ENCODE measurements around the gene RBMS3.
"Not testable (repeated sequence)": the region's sequence is repeated elsewhere in the genome, so short reads cannot be mapped to it uniquely, and the experiment has no call there.

Gene RBMS3

GRCh38 chr3:29345516-29346300, 64.8 kb downstream of the RBMS3 start:
- H3K27ac ChIP-seq (ENCODE audit: low read length): no peak overlapping the region
- H3K9me3 ChIP-seq (ENCODE audit: control insufficient read depth in 1 of 2, low read length in 2 of 2): no peaks in the 10 kb centered on the region
- H3K4me3 ChIP-seq (ENCODE audit: low read depth in 1 of 2, low read length in 2 of 2): no peak overlapping the region
- no peaks in the 10 kb centered on the region for H3K27me3 ChIP-seq (ENCODE audit: low read depth, low read length)
- H3K36me3 ChIP-seq (ENCODE audit: control insufficient read depth in 1 of 2, insufficient read depth in 2 of 2, low read length in 2 of 2): no peaks in the 10 kb centered on the region
- peaks cover 0 to 6% of the 10 kb centered on the region in 2 donors for H3K4me1 ChIP-seq (ENCODE audit: control insufficient read depth in 1 of 2, insufficient read depth in 2 of 2, low read length in 2 of 2)

GRCh38 chr3:29346828-29347227, 66.0 kb downstream of the RBMS3 start:
- H3K27me3 ChIP-seq (ENCODE audit: low read depth, low read length): no peaks in the 10 kb centered on the region
- H3K27ac ChIP-seq (ENCODE audit: low read length): no peak overlapping the region
- H3K9me3 ChIP-seq (ENCODE audit: control insufficient read depth in 1 of 2, low read length in 2 of 2): no peaks in the 10 kb centered on the region
- no peak overlapping the region for H3K4me3 ChIP-seq (ENCODE audit: low read depth in 1 of 2, low read length in 2 of 2)
- no peaks in the 10 kb centered on the region for H3K36me3 ChIP-seq (ENCODE audit: control insufficient read depth in 1 of 2, insufficient read depth in 2 of 2, low read length in 2 of 2)
- H3K4me1 ChIP-seq (ENCODE audit: control insufficient read depth in 1 of 2, insufficient read depth in 2 of 2, low read length in 2 of 2): peaks cover 0 to 6% of the 10 kb centered on the region in 2 donors

- Histone ChIP-seq H3K9me3 (ENCODE audit: control insufficient read depth in 1 of 2, low read length in 2 of 2) (no peaks in the 10 kb centered on the region), H3K36me3 (ENCODE audit: control insufficient read depth in 1 of 2, insufficient read depth in 2 of 2, low read length in 2 of 2) (no peaks in the 10 kb centered on the region), H3K4me3 (ENCODE audit: low read depth in 1 of 2, low read length in 2 of 2) (no peak overlapping the region), H3K27me3 (ENCODE audit: low read depth, low read length) (no peaks in the 10 kb centered on the region), H3K27ac (ENCODE audit: low read length) (no peak overlapping the region), H3K4me1 (ENCODE audit: control insufficient read depth in 1 of 2, insufficient read depth in 2 of 2, low read length in 2 of 2) (peaks cover 0 to 6% of the 10 kb centered on the region in 2 donors)
Observed at GRCh38 chr3:29347412-29347811, 66.5 kb downstream of the RBMS3 start.

GRCh38 chr3:29348316-29348715, 67.4 kb downstream of the RBMS3 start:
- H3K4me3 ChIP-seq (ENCODE audit: low read depth in 1 of 2, low read length in 2 of 2): no peak overlapping the region

GRCh38 chr3:29349049-29349448, 68.2 kb downstream of the RBMS3 start:
- Histone ChIP-seq H3K9me3 (ENCODE audit: control insufficient read depth in 1 of 2, low read length in 2 of 2) (no peaks in the 10 kb centered on the region), H3K36me3 (ENCODE audit: control insufficient read depth in 1 of 2, insufficient read depth in 2 of 2, low read length in 2 of 2) (no peaks in the 10 kb centered on the region), H3K4me1 (ENCODE audit: control insufficient read depth in 1 of 2, insufficient read depth in 2 of 2, low read length in 2 of 2) (peaks cover 0 to 6% of the 10 kb centered on the region in 2 donors), H3K4me3 (ENCODE audit: low read depth in 1 of 2, low read length in 2 of 2) (no peak overlapping the region), H3K27ac (ENCODE audit: low read length) (no peak overlapping the region), H3K27me3 (ENCODE audit: low read depth, low read length) (no peaks in the 10 kb centered on the region)

More at GRCh38 chr3:29348316-29348715, 67.4 kb downstream of the RBMS3 start:
- Histone ChIP-seq H3K4me1 (ENCODE audit: control insufficient read depth in 1 of 2, insufficient read depth in 2 of 2, low read length in 2 of 2) (peaks cover 0 to 6% of the 10 kb centered on the region in 2 donors), H3K27me3 (ENCODE audit: low read depth, low read length) (no peaks in the 10 kb centered on the region), H3K27ac (ENCODE audit: low read length) (no peak overlapping the region), H3K36me3 (ENCODE audit: control insufficient read depth in 1 of 2, insufficient read depth in 2 of 2, low read length in 2 of 2) (no peaks in the 10 kb centered on the region), H3K9me3 (ENCODE audit: control insufficient read depth in 1 of 2, low read length in 2 of 2) (no peaks in the 10 kb centered on the region)

GRCh38 chr3:29353807-29354206, 72.9 kb downstream of the RBMS3 start:
- peaks cover 0 to 10% of the 10 kb centered on the region in 2 donors for H3K4me1 ChIP-seq (ENCODE audit: control insufficient read depth in 1 of 2, insufficient read depth in 2 of 2, low read length in 2 of 2)
- H3K27me3 ChIP-seq (ENCODE audit: low read depth, low read length): no peaks in the 10 kb centered on the region
- no peaks in the 10 kb centered on the region for H3K36me3 ChIP-seq (ENCODE audit: control insufficient read depth in 1 of 2, insufficient read depth in 2 of 2, low read length in 2 of 2)
- H3K9me3 ChIP-seq (ENCODE audit: control insufficient read depth in 1 of 2, low read length in 2 of 2): no peaks in the 10 kb centered on the region
- H3K4me3 ChIP-seq (ENCODE audit: low read depth in 1 of 2, low read length in 2 of 2): no peak overlapping the region
- no peak overlapping the region for H3K27ac ChIP-seq (ENCODE audit: low read length)

- no peaks in the 10 kb centered on the region for H3K36me3 ChIP-seq (ENCODE audit: control insufficient read depth in 1 of 2, insufficient read depth in 2 of 2, low read length in 2 of 2)
- H3K9me3 ChIP-seq (ENCODE audit: control insufficient read depth in 1 of 2, low read length in 2 of 2): no peaks in the 10 kb centered on the region
- no peak overlapping the region for H3K27ac ChIP-seq (ENCODE audit: low read length)
Observed at GRCh38 chr3:29354894-29355293, 74.0 kb downstream of the RBMS3 start.

GRCh38 chr3:29356062-29356461, 75.2 kb downstream of the RBMS3 start:
- Histone ChIP-seq H3K4me1 (ENCODE audit: control insufficient read depth in 1 of 2, insufficient read depth in 2 of 2, low read length in 2 of 2) (peaks cover 0 to 10% of the 10 kb centered on the region in 2 donors), H3K27me3 (ENCODE audit: low read depth, low read length) (no peaks in the 10 kb centered on the region), H3K36me3 (ENCODE audit: control insufficient read depth in 1 of 2, insufficient read depth in 2 of 2, low read length in 2 of 2) (no peaks in the 10 kb centered on the region), H3K9me3 (ENCODE audit: control insufficient read depth in 1 of 2, low read length in 2 of 2) (no peaks in the 10 kb centered on the region), H3K27ac (ENCODE audit: low read length) (no peak overlapping the region), H3K4me3 (ENCODE audit: low read depth in 1 of 2, low read length in 2 of 2) (no peak overlapping the region)

More at GRCh38 chr3:29354894-29355293, 74.0 kb downstream of the RBMS3 start:
- H3K4me3 ChIP-seq (ENCODE audit: low read depth in 1 of 2, low read length in 2 of 2): no peak overlapping the region
- no peaks in the 10 kb centered on the region for H3K27me3 ChIP-seq (ENCODE audit: low read depth, low read length)
- peaks cover 0 to 10% of the 10 kb centered on the region in 2 donors for H3K4me1 ChIP-seq (ENCODE audit: control insufficient read depth in 1 of 2, insufficient read depth in 2 of 2, low read length in 2 of 2)

- H3K36me3 ChIP-seq (ENCODE audit: control insufficient read depth in 1 of 2, insufficient read depth in 2 of 2, low read length in 2 of 2); H3K27me3 ChIP-seq (ENCODE audit: low read depth, low read length); H3K4me3 ChIP-seq (ENCODE audit: low read depth in 1 of 2, low read length in 2 of 2); H3K27ac ChIP-seq (ENCODE audit: low read length); H3K4me1 ChIP-seq (ENCODE audit: control insufficient read depth in 1 of 2, insufficient read depth in 2 of 2, low read length in 2 of 2); H3K9me3 ChIP-seq (ENCODE audit: control insufficient read depth in 1 of 2, low read length in 2 of 2): not testable (repeated sequence)
Observed at GRCh38 chr3:29360289-29360688, 79.4 kb downstream of the RBMS3 start.

- Histone ChIP-seq H3K4me1 (ENCODE audit: control insufficient read depth in 1 of 2, insufficient read depth in 2 of 2, low read length in 2 of 2) (no peaks in the 10 kb centered on the region), H3K4me3 (ENCODE audit: low read depth in 1 of 2, low read length in 2 of 2) (no peak overlapping the region), H3K27ac (ENCODE audit: low read length) (no peak overlapping the region), H3K27me3 (ENCODE audit: low read depth, low read length) (no peaks in the 10 kb centered on the region), H3K9me3 (ENCODE audit: control insufficient read depth in 1 of 2, low read length in 2 of 2) (no peaks in the 10 kb centered on the region), H3K36me3 (ENCODE audit: control insufficient read depth in 1 of 2, insufficient read depth in 2 of 2, low read length in 2 of 2) (no peaks in the 10 kb centered on the region)
Observed at GRCh38 chr3:29363110-29363509, 82.2 kb downstream of the RBMS3 start.

- Histone ChIP-seq H3K36me3 (ENCODE audit: control insufficient read depth in 1 of 2, insufficient read depth in 2 of 2, low read length in 2 of 2) (no peaks in the 10 kb centered on the region), H3K27me3 (ENCODE audit: low read depth, low read length) (no peaks in the 10 kb centered on the region), H3K9me3 (ENCODE audit: control insufficient read depth in 1 of 2, low read length in 2 of 2) (no peaks in the 10 kb centered on the region), H3K4me1 (ENCODE audit: control insufficient read depth in 1 of 2, insufficient read depth in 2 of 2, low read length in 2 of 2) (peaks cover 0 to 20% of the 10 kb centered on the region in 2 donors), H3K27ac (ENCODE audit: low read length) (no peak overlapping the region), H3K4me3 (ENCODE audit: low read depth in 1 of 2, low read length in 2 of 2) (no peak overlapping the region)
Observed at GRCh38 chr3:29370021-29370420, 89.2 kb downstream of the RBMS3 start.
